Prostate gland (tissue), 2 donors: ENCODE data around the gene LMTK3.

Source experiments
- CTCF ChIP-seq, 4 experiments: fragments of 200-600 bp in 2 of 4; fragments of 450-650 bp in 2 of 4; sonication (generic) in 2 of 4; IDR thresholded peaks; 1 replicate in 3 of 4; 2 replicates in 1 of 4; pipeline ENCODE4 v1.5.1; 2016 to 2019; ENCODE audit warnings: antibody characterized with exemption in 4 of 4, mild to moderate bottlenecking in 2 of 4, moderate library complexity in 2 of 4
- POLR2A ChIP-seq: fragments of 450-650 bp; IDR thresholded peaks from one replicate; pipeline ENCODE4 v1.6.1; 2016; ENCODE audit warnings: antibody characterized with exemption, mild to moderate bottlenecking
- POLR2AphosphoS5 ChIP-seq: sonication (generic); formaldehyde crosslinking; IDR thresholded peaks from one replicate; pipeline ENCODE4 v1.6.1; 2017; ENCODE audit warnings: antibody characterized with exemption

- TF ChIP-seq CTCF (IDR thresholded peaks at IDR 0.05) (no peak), POLR2AphosphoS5 (no peak), POLR2A (no peak)
Observed at GRCh38 chr19:48554385-48555091, 42.9 kb upstream of the LMTK3 start.
